H1 (cell line): ENCODE data around the gene CCDC91. TPM values are rescaled to one million over a fixed set of nuclear protein-coding genes. Genes with fewer than 3 reads are reported as not detected.

ENCODE experiments used
- ATF2 ChIP-seq: IDR thresholded peaks from 2 replicates; pipeline ENCODE4 v1.6.1; 2012; ENCODE audit warnings: low read length, inconsistent platforms
- BRCA1 ChIP-seq: IDR thresholded peaks from 2 replicates; pipeline ENCODE4 v1.6.1; 2012; ENCODE audit warnings: low read depth, low read length, improper control_type of control experiment
- CBX5 ChIP-seq: fragments of 300-800, 300-1000 bp; sonication (generic); IDR thresholded peaks from 2 replicates; pipeline ENCODE4 v1.7.1; 2016; ENCODE audit warnings: antibody characterized with exemption, low read length, low read depth
- CHD7 ChIP-seq: fragments of 300-600 bp; sonication (generic); IDR thresholded peaks from 2 replicates; pipeline ENCODE4 v1.7.1; 2012; ENCODE audit warnings: low read length, moderate library complexity, mild to moderate bottlenecking, inconsistent platforms; ENCODE audit not compliant: insufficient replicate concordance
- EZH2 ChIP-seq: fragments of 200-600 bp; sonication (generic); IDR thresholded peaks from 2 replicates; pipeline ENCODE4 v1.7.1; 2012; ENCODE audit warnings: low read depth, mild to moderate bottlenecking, moderate library complexity, low read length, inconsistent platforms; ENCODE audit not compliant: severe bottlenecking
- polyA plus RNA-seq, 7 experiments: library from polyadenylated mRNA; depleted of rRNA in 3 of 7; stranded (reverse) in 5 of 7; unstranded in 2 of 7; fragments of >200 nt in 5 of 7; fragments of 200-250 nt in 2 of 7; gene quantifications; 1 replicate in 5 of 7; 2 replicates in 1 of 7; 4 replicates in 1 of 7; pipeline versions ENCODE4 v1.2.1 to v1.2.3, GENCODE V29; 2011 to 2013; ENCODE audit warnings: missing spikeins in 2 of 7, mixed read lengths in 2 of 7
- total RNA-seq: library from RNA; stranded (reverse); fragmentation: NEBNext Ultra II Directional; extraction: Animal tissue kit (Norgen Biotek cat#: 25700); gene quantifications from 2 replicates; pipeline ENCODE4 v1.2.1, GENCODE V29; 2021
- TF ChIP-seq, protein P1 (sequence below), 3 experiments: IDR thresholded peaks; 1 replicate in 2 of 3; 2 replicates in 1 of 3; pipeline versions ENCODE4 v1.5.1 to v1.6.1; 2011; ENCODE audit warnings: low read length in 3 of 3, mild to moderate bottlenecking in 3 of 3, inconsistent platforms in 2 of 3, low read depth in 1 of 3, moderate library complexity in 1 of 3; ENCODE audit not compliant: insufficient read depth in 1 of 3; ENCODE audit errors: control extremely low read depth in 1 of 3

Gene CCDC91
- total and polyA plus RNA-seq, 2 of the 8 experiments (the other 6 are each of a cell fraction or from before 2014, with no cell fraction given): 8.6 to 23.1 TPM

- TF ChIP-seq CHD7 (no peak), EZH2 (no peak), CBX5 (no peak), BRCA1 (no peak), ATF2 (no peak)
- TF ChIP-seq, protein P1, sequence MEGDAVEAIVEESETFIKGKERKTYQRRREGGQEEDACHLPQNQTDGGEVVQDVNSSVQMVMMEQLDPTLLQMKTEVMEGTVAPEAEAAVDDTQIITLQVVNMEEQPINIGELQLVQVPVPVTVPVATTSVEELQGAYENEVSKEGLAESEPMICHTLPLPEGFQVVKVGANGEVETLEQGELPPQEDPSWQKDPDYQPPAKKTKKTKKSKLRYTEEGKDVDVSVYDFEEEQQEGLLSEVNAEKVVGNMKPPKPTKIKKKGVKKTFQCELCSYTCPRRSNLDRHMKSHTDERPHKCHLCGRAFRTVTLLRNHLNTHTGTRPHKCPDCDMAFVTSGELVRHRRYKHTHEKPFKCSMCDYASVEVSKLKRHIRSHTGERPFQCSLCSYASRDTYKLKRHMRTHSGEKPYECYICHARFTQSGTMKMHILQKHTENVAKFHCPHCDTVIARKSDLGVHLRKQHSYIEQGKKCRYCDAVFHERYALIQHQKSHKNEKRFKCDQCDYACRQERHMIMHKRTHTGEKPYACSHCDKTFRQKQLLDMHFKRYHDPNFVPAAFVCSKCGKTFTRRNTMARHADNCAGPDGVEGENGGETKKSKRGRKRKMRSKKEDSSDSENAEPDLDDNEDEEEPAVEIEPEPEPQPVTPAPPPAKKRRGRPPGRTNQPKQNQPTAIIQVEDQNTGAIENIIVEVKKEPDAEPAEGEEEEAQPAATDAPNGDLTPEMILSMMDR (IDR thresholded peaks at IDR 0.05; ENCODE audit: control extremely low read depth in 1 of 3, insufficient read depth in 1 of 3, low read depth in 1 of 3, low read length in 3 of 3): no peak
Observed at GRCh38 chr12:28176295-28176694, 14.0 kb upstream of the CCDC91 start (continued).
